ENCODE data around the gene GMDS.

DNA sequence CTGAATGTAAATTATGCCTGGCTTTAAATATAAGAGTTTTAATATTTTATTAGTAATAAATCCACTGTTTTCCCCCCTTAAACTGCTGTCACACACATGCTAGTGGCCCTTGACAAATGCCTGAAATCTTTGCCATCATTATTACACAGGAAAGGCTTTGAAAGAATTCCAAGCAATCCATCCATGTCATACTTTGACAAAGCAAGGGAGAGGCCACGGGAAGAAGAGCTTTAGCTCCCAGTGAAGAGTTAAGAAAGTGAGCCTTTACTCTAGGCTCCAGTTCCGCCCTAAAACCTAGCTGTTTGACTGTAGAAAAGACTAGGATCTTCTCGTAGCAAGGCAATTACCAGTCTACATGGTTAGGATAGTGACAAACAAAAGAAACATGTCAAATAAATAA lies 147.9 kb downstream of the GMDS start:
- no peak for TF ChIP-seq CTCF (IDR thresholded peaks at IDR 0.05; ENCODE audit: borderline replicate concordance, extremely low read depth, low read length, poor library complexity, severe bottlenecking)
- TF ChIP-seq EZH2 (IDR thresholded peaks at IDR 0.05; ENCODE audit: borderline replicate concordance, low read depth, low read length, severe bottlenecking), result no peak

Data from DND-41 (cell line).